Activated B cell treated with CpG ODN at 0.5 μM for 24 hours (primary cell): Measurements from ENCODE around the gene HEATR5A. TPM values are rescaled to one million over a fixed set of nuclear protein-coding genes. Genes with fewer than 3 reads are reported as not detected.
"Not testable (repeated sequence)": the region's sequence is repeated elsewhere in the genome, so short reads cannot be mapped to it uniquely, and the experiment has no call there.

ENCODE experiments used
- ATAC-seq: fragments of 200-7000 bp; cut with Tn5 transposase; one replicate; pipeline ENCODE4 v1.10.0; 2021; ENCODE audit warnings: low read depth, mild to moderate bottlenecking, moderate library complexity
- CTCF ChIA-PET: fragments of 350-600 bp; sonication (Branson Sonifier 250); formaldehyde crosslinking; loops from one replicate; lab custom pipeline; 2021; ENCODE audit warnings: antibody characterized with exemption; lab: Charles Lee
- POLR2A ChIA-PET: fragments of 350-600 bp; sonication (Branson Sonifier 250); formaldehyde crosslinking; loops from one replicate; lab custom pipeline; 2021; ENCODE audit warnings: antibody characterized with exemption; lab: Charles Lee
- DNase-seq: peaks from one replicate; pipeline ENCODE4 v3.0.0; 2022
- H3K27ac Mint-ChIP-seq: one replicate; pipeline ENCODE4 v1.8.0; 2020; ENCODE audit warnings: mixed read lengths
- H3K27me3 Mint-ChIP-seq: one replicate; pipeline ENCODE4 v1.8.0; 2021; ENCODE audit warnings: mixed read lengths
- H3K36me3 Mint-ChIP-seq: one replicate; pipeline ENCODE4 v1.8.0; 2021; ENCODE audit warnings: low read depth, mixed read lengths
- H3K4me1 Mint-ChIP-seq: one replicate; pipeline ENCODE4 v1.8.0; 2021; ENCODE audit warnings: mixed read lengths
- H3K4me3 Mint-ChIP-seq: one replicate; pipeline ENCODE4 v1.8.0; 2020; ENCODE audit warnings: mild to moderate bottlenecking, mixed read lengths
- H3K9me3 Mint-ChIP-seq: one replicate; pipeline ENCODE4 v1.8.0; 2020; ENCODE audit warnings: mixed read lengths
- intact Hi-C: fragments of 100-400 bp; cut with micrococcal nuclease; formaldehyde crosslinking; loops from one replicate; pipeline ENCODE4 v1.15.1; 2024
- total RNA-seq: library from RNA; stranded (reverse); gene quantifications from 2 replicates; pipeline ENCODE4 v1.2.3, GENCODE V29; 2022
- TF ChIP-seq, protein P1 (sequence below): fragments of 200-600 bp; IDR thresholded peaks from one replicate; pipeline ENCODE4 v1.8.0; 2022; ENCODE audit warnings: antibody characterized with exemption, mild to moderate bottlenecking

HEATR5A gene
- total RNA-seq, 1 donor from 2014 or later, result 13.2 TPM

DNA sequence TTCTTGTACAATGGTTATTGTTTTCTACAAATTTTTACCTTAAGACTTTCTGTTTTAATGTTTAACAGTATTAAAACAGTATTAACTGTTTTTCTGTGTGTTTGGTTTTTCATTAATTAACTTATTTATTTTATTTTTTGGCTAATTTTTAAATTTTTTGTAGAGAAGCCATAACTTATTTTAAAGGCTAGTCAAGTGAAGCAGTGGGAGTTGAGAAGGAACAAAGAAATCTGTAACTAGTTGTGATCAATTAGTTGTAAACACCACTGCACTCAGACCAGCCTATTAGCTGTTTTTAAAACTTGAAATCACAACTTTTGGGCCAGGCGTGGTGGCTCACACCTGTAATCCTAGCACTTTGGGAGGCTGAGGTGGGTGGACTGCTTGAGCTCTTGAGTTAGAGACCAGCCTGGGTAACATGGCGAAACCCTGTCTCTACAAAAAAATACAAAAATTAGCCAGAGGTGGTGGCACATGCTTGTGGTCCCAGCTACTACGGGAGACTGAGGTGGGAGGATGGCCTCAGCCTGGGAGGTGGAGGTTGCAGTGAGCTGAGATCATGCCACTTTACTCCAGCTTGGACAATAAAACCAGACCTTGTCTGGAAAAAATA is 161.8 kb downstream of the HEATR5A start:
- ATAC-seq, result no peak
- no peaks in the 10 kb centered on the region for H3K9me3 Mint-ChIP-seq
- no peaks in the 10 kb centered on the region for H3K27me3 Mint-ChIP-seq
- POLR2A ChIA-PET, result no interaction called here
- TF ChIP-seq, protein P1, sequence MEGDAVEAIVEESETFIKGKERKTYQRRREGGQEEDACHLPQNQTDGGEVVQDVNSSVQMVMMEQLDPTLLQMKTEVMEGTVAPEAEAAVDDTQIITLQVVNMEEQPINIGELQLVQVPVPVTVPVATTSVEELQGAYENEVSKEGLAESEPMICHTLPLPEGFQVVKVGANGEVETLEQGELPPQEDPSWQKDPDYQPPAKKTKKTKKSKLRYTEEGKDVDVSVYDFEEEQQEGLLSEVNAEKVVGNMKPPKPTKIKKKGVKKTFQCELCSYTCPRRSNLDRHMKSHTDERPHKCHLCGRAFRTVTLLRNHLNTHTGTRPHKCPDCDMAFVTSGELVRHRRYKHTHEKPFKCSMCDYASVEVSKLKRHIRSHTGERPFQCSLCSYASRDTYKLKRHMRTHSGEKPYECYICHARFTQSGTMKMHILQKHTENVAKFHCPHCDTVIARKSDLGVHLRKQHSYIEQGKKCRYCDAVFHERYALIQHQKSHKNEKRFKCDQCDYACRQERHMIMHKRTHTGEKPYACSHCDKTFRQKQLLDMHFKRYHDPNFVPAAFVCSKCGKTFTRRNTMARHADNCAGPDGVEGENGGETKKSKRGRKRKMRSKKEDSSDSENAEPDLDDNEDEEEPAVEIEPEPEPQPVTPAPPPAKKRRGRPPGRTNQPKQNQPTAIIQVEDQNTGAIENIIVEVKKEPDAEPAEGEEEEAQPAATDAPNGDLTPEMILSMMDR, result no peak
- CTCF ChIA-PET, result no interaction called here
- H3K36me3 Mint-ChIP-seq, result no peaks in the 10 kb centered on the region
- H3K4me3 Mint-ChIP-seq, result no peak overlapping the region
- H3K27ac Mint-ChIP-seq, result no peak overlapping the region
- intact Hi-C loops, result no loop called here
- H3K4me1 Mint-ChIP-seq, result peaks cover 7% of the 10 kb centered on the region
- DNase-seq, result no peak

DNA sequence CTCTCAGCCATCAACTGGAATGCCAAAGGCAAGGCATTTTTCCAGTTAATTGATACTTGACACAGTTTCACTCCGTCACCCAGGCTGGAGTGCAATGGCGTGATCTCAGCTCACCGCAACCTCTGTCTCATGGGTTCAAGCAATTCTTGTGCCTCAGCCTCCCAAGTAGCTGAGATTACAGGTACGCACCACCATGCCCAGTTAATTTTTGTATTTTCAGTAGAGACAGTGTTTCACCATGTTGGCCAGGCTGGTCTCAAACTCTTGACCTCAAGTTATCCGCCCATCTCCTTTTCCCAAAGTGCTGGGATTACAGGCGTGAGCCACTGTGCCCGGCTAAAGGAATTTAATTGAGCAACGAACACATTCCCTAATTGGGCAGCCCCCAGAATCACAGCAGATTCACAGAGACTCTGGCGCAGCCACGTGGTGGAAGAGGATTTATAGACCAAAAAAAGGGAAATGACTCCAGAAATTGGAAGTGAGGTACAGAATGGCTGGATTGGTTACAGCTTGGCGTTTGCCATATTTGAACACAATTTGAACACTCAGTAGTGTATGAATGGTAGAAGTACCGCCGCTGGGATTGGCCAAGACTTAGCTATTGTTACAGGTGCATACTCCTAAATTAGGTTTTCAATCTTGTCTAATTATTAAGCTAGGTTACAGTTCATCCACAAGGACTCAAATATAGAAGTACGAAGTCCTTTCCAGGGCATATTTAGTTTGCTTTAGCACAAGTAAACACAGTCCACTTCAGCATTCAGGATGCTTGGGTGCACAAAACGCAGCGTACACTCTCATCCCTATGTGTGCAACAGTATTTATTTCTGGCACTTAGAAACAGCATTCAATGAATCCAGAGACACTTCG is 162.6 kb downstream of the HEATR5A start:
- ATAC-seq, POLR2A ChIA-PET, H3K27me3 Mint-ChIP-seq, DNase-seq, H3K4me3 Mint-ChIP-seq, CTCF ChIA-PET, H3K27ac Mint-ChIP-seq, intact Hi-C loops, H3K4me1 Mint-ChIP-seq, H3K36me3 Mint-ChIP-seq, H3K9me3 Mint-ChIP-seq: not testable (repeated sequence)

DNA sequence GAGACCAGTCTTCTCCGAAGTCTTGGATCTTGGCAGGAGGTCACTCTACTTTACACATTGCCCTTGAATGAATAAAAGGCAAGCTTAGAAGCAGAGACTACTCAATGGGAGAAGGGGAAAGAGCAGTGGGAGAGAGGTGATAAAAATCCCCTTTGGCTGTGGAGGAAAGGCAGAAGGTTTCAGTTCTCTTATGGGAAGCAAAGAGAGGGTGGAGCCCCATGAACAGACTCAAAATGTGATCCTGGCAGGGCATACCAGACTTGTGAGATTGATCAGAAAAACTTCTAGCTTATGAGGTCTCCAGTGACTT is 163.2 kb downstream of the HEATR5A start:
- Mint-ChIP-seq H3K27me3 (no peaks in the 10 kb centered on the region), H3K36me3 (no peaks in the 10 kb centered on the region), H3K4me3 (no peak overlapping the region), H3K9me3 (no peaks in the 10 kb centered on the region), H3K4me1 (peaks cover 7% of the 10 kb centered on the region), H3K27ac (no peak overlapping the region)
- POLR2A ChIA-PET, result interaction anchor here (0.7 kb wide), 1 partner anchor 40 kb away, joined by 6 read pairs; no protein-coding TSS in a partner anchor
- DNase-seq (no peak), ATAC-seq (no peak)
- TF ChIP-seq, protein P1, result no peak
- intact Hi-C loops, result no loop called here
- CTCF ChIA-PET, result no interaction called here

DNA sequence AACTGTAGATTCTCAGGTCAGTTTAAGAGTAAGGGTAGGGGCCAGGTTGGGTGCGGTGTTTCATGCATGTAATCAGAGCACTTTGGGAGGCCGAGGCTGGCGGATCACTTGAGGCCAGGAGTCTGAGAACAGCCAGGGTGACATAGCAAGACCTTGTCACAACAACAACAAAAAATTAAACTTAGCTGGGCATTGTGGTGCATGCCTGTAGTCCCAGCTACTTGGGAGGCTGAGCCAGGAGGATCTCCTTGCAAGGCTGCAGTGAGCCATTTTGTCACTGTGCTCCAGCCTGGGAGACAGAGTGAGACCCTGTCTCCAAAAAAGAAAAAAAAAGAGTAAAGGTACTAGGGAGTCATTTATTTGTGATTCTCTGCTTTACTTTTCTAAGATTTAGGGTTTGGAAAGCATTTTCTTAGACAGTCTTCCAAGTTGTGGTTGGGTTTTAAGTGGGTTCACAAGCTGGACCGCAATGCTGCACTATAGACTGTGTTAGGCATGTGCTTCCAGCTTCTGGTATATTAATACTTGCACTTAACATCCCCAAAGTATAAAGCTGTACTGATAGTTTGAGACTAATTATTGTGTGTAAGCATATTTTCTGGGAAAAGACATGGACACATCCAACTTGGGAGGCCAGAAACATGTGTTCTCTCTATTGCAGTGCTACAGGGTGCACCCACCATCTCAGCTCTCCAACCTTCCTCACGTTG is 163.7 kb downstream of the HEATR5A start:
- H3K4me3 Mint-ChIP-seq, result no peak overlapping the region
- TF ChIP-seq, protein P1, result no peak
- no peaks in the 10 kb centered on the region for H3K27me3 Mint-ChIP-seq
- ChIA-PET CTCF (no interaction called here), POLR2A (interaction anchor here (0.7 kb wide), 1 partner anchor 39 kb away, joined by 6 read pairs; no protein-coding TSS in a partner anchor)
- H3K27ac Mint-ChIP-seq, result no peak overlapping the region
- intact Hi-C loops, result no loop called here
- DNase-seq (no peak), ATAC-seq (no peak)
- no peaks in the 10 kb centered on the region for H3K9me3 Mint-ChIP-seq
- no peaks in the 10 kb centered on the region for H3K36me3 Mint-ChIP-seq
- H3K4me1 Mint-ChIP-seq, result peaks cover 3% of the 10 kb centered on the region

DNA sequence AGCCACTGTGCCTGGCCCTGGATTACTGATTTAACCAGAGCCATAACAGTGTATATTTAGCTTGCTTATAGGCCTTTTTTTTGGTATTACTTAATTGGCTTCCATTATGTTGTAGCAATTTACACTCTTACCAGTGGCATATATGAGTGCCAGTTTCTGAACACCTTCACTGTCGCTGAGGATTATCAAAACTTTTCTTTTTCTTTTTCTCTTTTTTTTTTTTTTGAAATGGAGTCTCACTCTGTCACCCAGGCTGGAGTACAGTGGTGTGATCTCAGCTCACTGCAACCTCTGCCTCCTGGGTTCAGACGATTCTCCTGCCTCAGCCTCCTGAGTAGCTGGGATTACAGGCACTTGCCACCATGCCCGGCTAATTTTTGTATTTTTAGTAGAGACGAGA is 164.4 kb downstream of the HEATR5A start:
- H3K9me3 Mint-ChIP-seq, CTCF ChIA-PET, H3K36me3 Mint-ChIP-seq, H3K27me3 Mint-ChIP-seq, intact Hi-C loops, H3K4me1 Mint-ChIP-seq, H3K4me3 Mint-ChIP-seq, DNase-seq, H3K27ac Mint-ChIP-seq, POLR2A ChIA-PET, ATAC-seq: not testable (repeated sequence)

DNA sequence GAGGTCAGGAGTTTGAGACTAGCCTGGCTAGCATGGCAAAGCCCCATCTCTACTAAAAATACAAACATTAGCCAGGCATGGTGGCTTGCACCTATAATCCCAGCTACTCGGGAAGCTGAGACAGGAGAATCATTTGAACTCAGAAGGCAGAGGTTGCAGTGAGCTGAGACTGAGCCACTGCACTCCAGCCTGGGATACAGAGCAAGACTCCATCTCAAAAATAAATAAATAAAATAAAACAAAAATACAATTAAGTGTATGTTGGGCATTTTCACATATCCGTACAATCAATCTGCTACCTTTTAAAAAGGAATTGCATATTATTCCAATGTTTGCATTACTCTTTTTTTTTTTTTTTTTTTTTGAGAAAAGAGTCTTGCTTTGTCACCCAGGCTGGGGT is 165.1 kb downstream of the HEATR5A start:
- DNase-seq, result no peak

More for the DNA sequence above, 165.1 kb downstream of the HEATR5A start:
- Mint-ChIP-seq H3K9me3 (no peaks in the 10 kb centered on the region), H3K36me3 (no peaks in the 10 kb centered on the region), H3K4me3 (no peak overlapping the region), H3K4me1 (no peaks in the 10 kb centered on the region), H3K27ac (no peak overlapping the region), H3K27me3 (no peaks in the 10 kb centered on the region)
- no peak for ATAC-seq
- CTCF ChIA-PET, result no interaction called here
- intact Hi-C loops, result no loop called here
- TF ChIP-seq, protein P1, result no peak
- POLR2A ChIA-PET, result no interaction called here
